Heart right ventricle (tissue), 16 donors: ENCODE measurements around the gene GNAL. TPM values are rescaled to one million over a fixed set of nuclear protein-coding genes. Genes with fewer than 3 reads are reported as not detected.
"Not testable (repeated sequence)": the region's sequence is repeated elsewhere in the genome, so short reads cannot be mapped to it uniquely, and the experiment has no call there.

Experiments
- ATAC-seq, 8 donors: fragments of 200-7000 bp; cut with Tn5 transposase; one replicate each; pipeline ENCODE4 v1.9.1; 2020; ENCODE audit warnings: mild to moderate bottlenecking in 8 of 8, moderate library complexity in 8 of 8, moderate number of reproducible peaks in 1 of 8
- DNase-seq, 2 donors: peaks; one replicate each; pipeline ENCODE4 v3.0.0-alpha.2; 2020
- H3K27ac ChIP-seq, 10 donors: fragments of 200-600 bp; sonication (generic) in 2 of 10; one replicate each; pipeline versions ENCODE4 v1.5.0 to v1.8.0; 2020 to 2022; ENCODE audit warnings: mild to moderate bottlenecking in 3 of 10
- H3K27me3 ChIP-seq, 7 donors: fragments of 200-600 bp; one replicate each; pipeline ENCODE4 v1.8.0; 2021 to 2022; ENCODE audit warnings: mild to moderate bottlenecking in 2 of 7
- H3K36me3 ChIP-seq, 9 donors: fragments of 200-600 bp; sonication (generic) in 1 of 9; one replicate each; pipeline versions ENCODE4 v1.5.0 to v1.8.0; 2020 to 2022; ENCODE audit warnings: mild to moderate bottlenecking in 2 of 9
- H3K4me1 ChIP-seq, 9 donors: fragments of 200-600 bp; sonication (generic) in 1 of 9; one replicate each; pipeline versions ENCODE4 v1.5.0 to v1.8.0; 2020 to 2022; ENCODE audit warnings: mild to moderate bottlenecking in 4 of 9
- H3K4me3 ChIP-seq, 10 donors: fragments of 200-600 bp; sonication (generic) in 2 of 10; one replicate each; pipeline versions ENCODE4 v1.5.0 to v1.8.0; 2020 to 2022; ENCODE audit warnings: mild to moderate bottlenecking in 7 of 10, moderate library complexity in 2 of 10
- H3K9me3 ChIP-seq, 11 donors: fragments of 200-600 bp in 10 of 11; sonication (generic) in 2 of 11; one replicate each; pipeline versions ENCODE4 v1.5.0 to v1.8.0; 2013 to 2022; ENCODE audit warnings: mild to moderate bottlenecking in 2 of 11, control low read depth in 1 of 11, moderate library complexity in 1 of 11
- CTCF ChIP-seq, 9 donors: fragments of 200-600 bp; sonication (generic) in 2 of 9; IDR thresholded peaks; one replicate each; pipeline versions ENCODE4 v1.5.0 to v1.8.0; 2021 to 2022; ENCODE audit warnings: antibody characterized with exemption in 9 of 9, mild to moderate bottlenecking in 5 of 9, moderate library complexity in 1 of 9
- WGBS, 2 donors: extraction: QIAGEN DNeasy Blood & Tissue Kit; methylation state at CpG; one replicate each; pipeline ENCODE4 v1.1.7; 2013; ENCODE audit warnings: inconsistent platforms in 1 of 2; 5-methylcytosine and 5-hydroxymethylcytosine counted together
- intact Hi-C, 10 donors: fragments of 100-400 bp; cut with DNase I; formaldehyde crosslinking; loops; one replicate each; pipeline versions ENCODE4 v1.11.1 to v1.14.2; 2022
- long read RNA-seq, 3 donors: library from polyadenylated mRNA; unstranded; transcript quantifications; one replicate each; pipeline ENCODE4 v2.0.0, GENCODE V29; 2020 to 2021
- polyA plus RNA-seq, 2 donors: library from polyadenylated mRNA; stranded (reverse); fragments of 200-250 nt; gene quantifications; one replicate each; pipeline ENCODE4 v1.2.3, GENCODE V29; 2013
- total RNA-seq, 10 donors: library from RNA; stranded (reverse); fragmentation: NEBNext Ultra II Directional in 3 of 10; extraction: Animal tissue kit (Norgen Biotek cat#: 25700) in 3 of 10; gene quantifications; one replicate each; pipeline versions ENCODE4 v1.2.1 to v1.2.4, GENCODE V29; 2021 to 2023
- donor health status: Arrhythmogenic right ventricular cardiomyopathy.
- donor health status: ischemic (EF 13 %, LVEDD 7.1; RV severe dilation, severe dysfunction).
- donor health status: healthy with polysubstance abuse.
- donor health status: DM: no; HTN: yes; CAD: no.
- donor health status: DM: no; HTN: no; CAD: no.
- donor health status: ischemic (EF 25% LVEDD 6.9; RV normal size, moderate dysfunction).
- donor health status: ischemic (EF 25% LVEDD 5.7; RV mildly dilated, moderate dysfunction).
- donor health status: healthy.
- donor health status: DM: yes; HTN: yes; CAD: no.
- donor health status: Ischemic cardiomyopathy.
- donor health status: ischemic (EF 35%, LVEDD 5.7; RV mildly dilated, moderate dysfunction).
- donor health status: nonischemic (EF 11% LVEDD 7.7; RV severe dilation, severe dysfunction).
- donor health status: DM: yes; HTN: yes; CAD: no.
- donor health status: PGD.
- donor health status: ischemic (EF 29% LVEDD 5.4; RV normal size, mild dysfunction).
- donor health status: nonischemic (EF 23%, LVEDD 6.1; RV moderate dilation, normal function).

The GNAL gene
- total RNA-seq (1 to 10 TPM; 1.1 to 6.9 (median 1.8) TPM), polyA plus RNA-seq (1 to 10 TPM in 1 of 2 donors, under 1 TPM in 1; 0.42 to 1.3 TPM)
- long read RNA-seq, donor 1, full-length matches to known transcripts: 4 of 12 reads
- long read RNA-seq, donor 1, partial matches to known transcripts: 2 of 12 reads
- long read RNA-seq, donor 1, other reads (novel, unspliced or antisense): 6 of 12 reads
- long read RNA-seq, donor 2, full-length matches to known transcripts: 3 of 4 reads
- long read RNA-seq, donor 2, partial matches to known transcripts: 0 of 4 reads
- long read RNA-seq, donor 2, other reads (novel, unspliced or antisense): 1 of 4 reads
- long read RNA-seq, donor 3: 0 reads

- ATAC-seq: peak; percentile 92 to 98 (median 94)
- Histone ChIP-seq H3K36me3 (no peaks in the 10 kb centered on the region), H3K4me1 (peaks cover 0 to 13% (median 7%) of the 10 kb centered on the region in 9 donors), H3K27ac (peak within 1 kb of the TSS in 5 of 10 donors; percentile 10 to 55 (median 25)), H3K4me3 (peak within 1 kb of the TSS in 9 of 10 donors; percentile 43 to 74 (median 63)), H3K27me3 (peaks cover 7 to 69% (median 49%) of the 10 kb centered on the region in 7 donors), H3K9me3 (peaks cover 0 to 9% (median 0%) of the 10 kb centered on the region in 11 donors)
- peak; percentile 75 to 77 for DNase-seq
- WGBS, 2 donors: 1% methylated on average over 77 of the region's 77 CpGs
- intact Hi-C loops: no loop called here
- TF ChIP-seq CTCF (IDR thresholded peaks at IDR 0.05): no peak
These were observed at the start of gene GNAL for GRCh38 chr18:11688972-11689668. Gene GNAL (plus strand): TSS chr18:11689264. CDS start chr18:11689564, 300 bp downstream.

GRCh38 chr18:11647310-11647709 is 41.8 kb upstream of the GNAL start:
- DNase-seq, H3K27me3 ChIP-seq, intact Hi-C loops, H3K36me3 ChIP-seq, H3K27ac ChIP-seq, ATAC-seq, H3K4me1 ChIP-seq, H3K4me3 ChIP-seq: not testable (repeated sequence)
- H3K9me3 ChIP-seq: peaks cover 0 to 21% (median 0%) of the 10 kb centered on the region in 11 donors
- WGBS, 2 donors: 95 to 96% methylated on average over 19 to 23 of the region's 23 CpGs

GRCh38 chr18:11647804-11648203 is 41.3 kb upstream of the GNAL start:
- H3K36me3 ChIP-seq, DNase-seq, H3K4me1 ChIP-seq, intact Hi-C loops, H3K4me3 ChIP-seq, ATAC-seq, H3K27me3 ChIP-seq, H3K27ac ChIP-seq: not testable (repeated sequence)
- WGBS, 2 donors: 94 to 96% methylated on average over 26 of the region's 26 CpGs
- peaks cover 0 to 21% (median 0%) of the 10 kb centered on the region in 11 donors for H3K9me3 ChIP-seq

- peaks cover 0 to 21% (median 0%) of the 10 kb centered on the region in 11 donors for H3K9me3 ChIP-seq
- DNase-seq: no peak
- intact Hi-C loops: loop anchor here in 4 of 10 donors (10.0 kb wide), 3 partner anchors 215 to 385 kb away; no protein-coding TSS in a partner anchor
- H3K36me3 ChIP-seq: no peaks in the 10 kb centered on the region
- no peaks in the 10 kb centered on the region for H3K4me1 ChIP-seq
- WGBS, 2 donors: 73 to 74% methylated on average over 4 of the region's 4 CpGs
- no peak for TF ChIP-seq CTCF (IDR thresholded peaks at IDR 0.05)
- H3K4me3 ChIP-seq: no peak overlapping the region
- no peak for ATAC-seq
- no peak overlapping the region for H3K27ac ChIP-seq
- H3K27me3 ChIP-seq: peaks cover 0 to 8% (median 5%) of the 10 kb centered on the region in 7 donors
These were observed 39.2 kb upstream of the GNAL start for GRCh38 chr18:11649839-11650238.

GRCh38 chr18:11651899-11652298 is 37.2 kb upstream of the GNAL start:
- TF ChIP-seq CTCF (IDR thresholded peaks at IDR 0.05): no peak
- Histone ChIP-seq H3K36me3 (no peaks in the 10 kb centered on the region), H3K4me3 (no peak overlapping the region), H3K27ac (no peak overlapping the region), H3K4me1 (peaks cover 0 to 7% (median 0%) of the 10 kb centered on the region in 9 donors), H3K27me3 (peaks cover 0 to 24% (median 9%) of the 10 kb centered on the region in 7 donors), H3K9me3 (peaks cover 0 to 21% (median 0%) of the 10 kb centered on the region in 11 donors)
- 71 to 73% methylated on average over 3 of the region's 3 CpGs for WGBS, 2 donors
- intact Hi-C loops: loop anchor here in 4 of 10 donors (10.0 kb wide), 3 partner anchors 213 to 383 kb away; no protein-coding TSS in a partner anchor
- no peak for ATAC-seq
- no peak for DNase-seq
